Mucosa of descending colon (tissue), 3 donors: ENCODE data around the gene SYT15. TPM values are rescaled to one million over a fixed set of nuclear protein-coding genes. Genes with fewer than 3 reads are reported as not detected.

Experiments used
- ATAC-seq: fragments of 200-7000 bp; cut with Tn5 transposase; one replicate; pipeline ENCODE4 v1.9.1; 2020; ENCODE audit warnings: mild to moderate bottlenecking, moderate library complexity
- DNase-seq, 3 donors: peaks; one replicate each; pipeline ENCODE4 v3.0.0-alpha.2; 2020
- H3K36me3 ChIP-seq: fragments of 200-600 bp; one replicate; pipeline ENCODE4 v1.8.0; 2021; ENCODE audit warnings: low read depth, mild to moderate bottlenecking
- H3K4me1 ChIP-seq: fragments of 200-600 bp; one replicate; pipeline ENCODE4 v1.8.0; 2021; ENCODE audit warnings: low read depth, mild to moderate bottlenecking
- H3K4me3 ChIP-seq: fragments of 200-600 bp; one replicate; pipeline ENCODE4 v1.8.0; 2021; ENCODE audit warnings: mild to moderate bottlenecking
- H3K9me3 ChIP-seq: fragments of 200-600 bp; one replicate; pipeline ENCODE4 v1.8.0; 2021; ENCODE audit warnings: mild to moderate bottlenecking
- CTCF ChIP-seq: fragments of 200-600 bp; IDR thresholded peaks from one replicate; pipeline ENCODE4 v1.8.0; 2022; ENCODE audit warnings: antibody characterized with exemption, mild to moderate bottlenecking
- intact Hi-C, 2 donors: fragments of 100-400 bp; cut with DNase I in 1 of 2; cut with micrococcal nuclease in 1 of 2; formaldehyde crosslinking; loops; one replicate each; pipeline versions ENCODE4 v1.11.0 to v1.11.1; 2022; cut with DNase I, micrococcal nuclease
- total RNA-seq, 3 donors: library from RNA; stranded (reverse); fragmentation: NEBNext Ultra II Directional in 2 of 3; extraction: Animal tissue kit (Norgen Biotek cat#: 25700) in 2 of 3; gene quantifications; one replicate each; pipeline versions ENCODE4 v1.2.1 to v1.2.4, GENCODE V29; 2021 to 2023
- donor health status: DM: no; HTN: no; CAD: no; lungs with moderate emphysema.
- donor health status: DM: no; HTN: no; CAD: no.
- donor health status: DM: no; HTN: yes; CAD: no.

The SYT15 gene
- total RNA-seq, 3 donors from 2014 or later = 1.4 to 3.2 (median 2.3) TPM

GRCh38 chr10:46543466-46544377, 35.2 kb upstream of the SYT15 start:
- DNase-seq = peak in 2 of 3 donors; percentile 9 to 47
- intact Hi-C loops = no loop called here
- no peak for TF ChIP-seq CTCF
- no peak overlapping the region for H3K4me3 ChIP-seq
- ATAC-seq = no peak
- no peaks in the 10 kb centered on the region for H3K36me3 ChIP-seq
- no peaks in the 10 kb centered on the region for H3K9me3 ChIP-seq
- H3K4me1 ChIP-seq = peaks cover 29% of the 10 kb centered on the region

- no peaks in the 10 kb centered on the region for H3K36me3 ChIP-seq
- peak; percentile 21 for TF ChIP-seq CTCF
- ATAC-seq (peak; percentile 33), DNase-seq (peak in 2 of 3 donors; percentile 41 to 44)
- no peaks in the 10 kb centered on the region for H3K9me3 ChIP-seq
- H3K4me3 ChIP-seq = no peak overlapping the region
- H3K4me1 ChIP-seq = peaks cover 21% of the 10 kb centered on the region
- intact Hi-C loops = no loop called here
These were observed 33.7 kb upstream of the SYT15 start for GRCh38 chr10:46544989-46545791.

- intact Hi-C loops = no loop called here
These were observed 32.9 kb upstream of the SYT15 start for GRCh38 chr10:46545861-46546590.

GRCh38 chr10:46546591-46547540, 32.1 kb upstream of the SYT15 start:
- DNase-seq = peak in 2 of 3 donors; percentile 17 to 53
- peaks cover 7% of the 10 kb centered on the region for H3K4me1 ChIP-seq
- H3K36me3 ChIP-seq = no peaks in the 10 kb centered on the region
- TF ChIP-seq CTCF = no peak
- intact Hi-C loops = no loop called here
- ATAC-seq = no peak
- H3K9me3 ChIP-seq = no peaks in the 10 kb centered on the region
- no peak overlapping the region for H3K4me3 ChIP-seq

More at GRCh38 chr10:46545861-46546590, 32.9 kb upstream of the SYT15 start:
- no peak overlapping the region for H3K4me3 ChIP-seq
- ATAC-seq (no peak), DNase-seq (peak in 2 of 3 donors; percentile 7 to 44)
- no peaks in the 10 kb centered on the region for H3K9me3 ChIP-seq
- peaks cover 15% of the 10 kb centered on the region for H3K4me1 ChIP-seq
- TF ChIP-seq CTCF = no peak
- no peaks in the 10 kb centered on the region for H3K36me3 ChIP-seq
